Naive thymus-derived CD8-positive, alpha-beta T cell (primary cell): Measurements from ENCODE around the gene ACACB. TPM values are rescaled to one million over a fixed set of nuclear protein-coding genes. Genes with fewer than 3 reads are reported as not detected.
A peak's percentile ranks its signal among the peaks of the same experiment; 100 is the strongest.

Source experiments
- ATAC-seq, 2 donors: fragments of 150-1000 bp; cut with Tn5 transposase in 1 of 2; sonication (Bioruptor Pico), chemical (Tn5 transposase) in 1 of 2; 1 replicate in 1 of 2; 2 replicates in 1 of 2; pipeline ENCODE4 v1.10.0; 2021; ENCODE audit warnings: mild to moderate bottlenecking in 2 of 2, moderate library complexity in 2 of 2
- POLR2A ChIA-PET: fragments of 350-600 bp; sonication (Branson Sonifier 250); formaldehyde crosslinking; loops from one replicate; lab custom pipeline; 2021; ENCODE audit warnings: antibody characterized with exemption; lab: Charles Lee
- DNase-seq, 10 donors: peaks; one replicate each; pipeline versions ENCODE4 v3.0.0 to v3.0.0-alpha.2; 2020 to 2022
- H3K27ac Mint-ChIP-seq, 10 donors: one replicate each; pipeline ENCODE4 v1.8.0; 2020 to 2022; ENCODE audit warnings: mild to moderate bottlenecking in 10 of 10, mixed read lengths in 10 of 10, moderate library complexity in 4 of 10, inconsistent platforms in 1 of 10
- H3K27me3 Mint-ChIP-seq, 5 donors: one replicate each; pipeline ENCODE4 v1.8.0; 2021 to 2022; ENCODE audit warnings: mixed read lengths in 5 of 5
- H3K36me3 Mint-ChIP-seq, 3 donors: one replicate each; pipeline ENCODE4 v1.8.0; 2020 to 2022; ENCODE audit warnings: mixed read lengths in 3 of 3, mild to moderate bottlenecking in 2 of 3, inconsistent platforms in 1 of 3
- H3K4me1 Mint-ChIP-seq, 4 donors: one replicate each; pipeline ENCODE4 v1.8.0; 2021 to 2022; ENCODE audit warnings: mixed read lengths in 4 of 4
- H3K4me3 Mint-ChIP-seq, 10 donors: one replicate each; pipeline ENCODE4 v1.8.0; 2020 to 2022; ENCODE audit warnings: mild to moderate bottlenecking in 10 of 10, mixed read lengths in 10 of 10, moderate library complexity in 6 of 10, inconsistent platforms in 1 of 10
- H3K9me3 Mint-ChIP-seq, 9 donors: one replicate each; pipeline ENCODE4 v1.8.0; 2020 to 2022; ENCODE audit warnings: mixed read lengths in 9 of 9, mild to moderate bottlenecking in 3 of 9, inconsistent platforms in 1 of 9, moderate library complexity in 1 of 9
- polyA plus RNA-seq, 3 donors: library from polyadenylated mRNA; unstranded; fragments of 300-500 nt; fragmentation: Illumina TruSeq; gene quantifications; one replicate each; pipeline ENCODE4 v1.2.3, GENCODE V29; 2021
- total RNA-seq, 8 experiments: library from RNA in 2 of 8; stranded (reverse) in 2 of 8; gene quantifications; one replicate each; pipeline ENCODE4 v1.2.3 and lab custom pipeline; 2021 to 2026

Gene ACACB
- total and polyA plus RNA-seq, 5 experiments from 2014 or later, result 1.1 to 43.3 (median 3.9) TPM

DNA sequence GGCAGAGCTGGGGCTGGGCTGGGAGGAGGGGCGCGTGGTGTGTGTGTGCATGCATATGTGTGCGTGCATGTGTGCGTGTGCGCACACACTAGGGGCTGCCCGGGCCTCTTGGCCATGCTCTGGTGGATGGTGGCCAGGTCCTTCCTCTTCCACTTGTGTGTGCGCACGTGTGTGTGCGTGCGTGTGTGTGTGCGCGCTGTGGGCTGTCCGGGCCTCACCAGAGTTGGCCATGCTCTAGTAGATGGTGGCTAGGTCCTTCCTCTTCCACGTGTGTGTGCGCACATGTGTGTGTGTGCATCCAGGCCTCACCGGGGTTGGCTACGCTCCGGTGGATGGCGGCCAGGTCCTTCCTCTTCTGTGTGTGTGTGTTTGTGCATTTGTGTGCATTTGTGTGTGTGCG is 168.0 kb downstream of the ACACB start:
- Mint-ChIP-seq H3K36me3 (no peaks in the 10 kb centered on the region), H3K9me3 (no peaks in the 10 kb centered on the region), H3K27me3 (peaks cover 0 to 11% (median 0%) of the 10 kb centered on the region in 5 donors), H3K4me1 (no peaks in the 10 kb centered on the region), H3K4me3 (no peak overlapping the region), H3K27ac (no peak overlapping the region)
- DNase-seq (no peak), ATAC-seq (no peak)
- POLR2A ChIA-PET, result no interaction called here

DNA sequence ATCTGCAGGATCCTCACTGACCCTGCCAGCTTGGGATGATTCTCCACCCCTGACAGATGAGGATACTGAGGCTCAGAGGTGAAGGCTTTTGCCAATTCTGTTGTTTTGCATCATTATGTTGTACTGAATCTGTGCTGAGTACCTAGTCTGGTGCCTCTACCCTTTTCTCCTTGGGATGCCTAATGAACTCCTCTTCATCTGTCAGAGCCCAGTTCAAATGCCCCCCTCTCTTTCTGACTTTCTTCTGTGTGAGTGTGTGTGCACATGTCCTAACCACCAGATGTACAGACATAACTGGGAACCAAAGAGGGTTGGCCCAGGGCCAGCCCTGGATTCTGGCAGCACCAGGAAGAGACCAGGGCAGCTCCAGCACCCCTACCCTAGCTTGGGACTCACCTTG is 169.9 kb downstream of the ACACB start:
- DNase-seq, result no peak
- no peaks in the 10 kb centered on the region for H3K9me3 Mint-ChIP-seq
- no peaks in the 10 kb centered on the region for H3K36me3 Mint-ChIP-seq
- no peak for ATAC-seq
- H3K27me3 Mint-ChIP-seq, result peaks cover 0 to 19% (median 3%) of the 10 kb centered on the region in 5 donors
- no peak overlapping the region for H3K4me3 Mint-ChIP-seq
- POLR2A ChIA-PET, result no interaction called here
- no peak overlapping the region for H3K27ac Mint-ChIP-seq
- H3K4me1 Mint-ChIP-seq, result no peaks in the 10 kb centered on the region

DNA sequence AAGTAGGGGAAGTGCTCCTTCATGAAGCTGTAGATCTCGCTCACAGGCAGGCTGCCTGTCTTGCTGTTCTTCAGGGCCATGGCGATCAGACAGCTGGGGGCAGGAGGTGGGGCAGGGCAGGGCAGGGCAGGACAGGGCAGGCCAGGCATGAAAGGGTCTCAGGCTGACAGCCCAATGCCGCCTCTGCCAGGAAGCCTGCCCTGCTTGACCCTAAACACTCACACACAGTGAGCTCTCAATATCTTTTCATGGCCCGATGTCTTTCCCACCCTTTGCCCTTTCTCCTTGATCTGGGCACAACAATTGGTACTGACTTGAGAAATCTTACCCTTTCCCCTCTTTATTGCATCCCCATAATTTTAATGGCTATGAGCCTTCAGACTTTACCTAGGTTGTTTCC is 170.3 kb downstream of the ACACB start:
- H3K4me1 Mint-ChIP-seq, result peaks cover 0 to 1% (median 0%) of the 10 kb centered on the region in 4 donors
- no peaks in the 10 kb centered on the region for H3K9me3 Mint-ChIP-seq
- no peak for ATAC-seq
- H3K36me3 Mint-ChIP-seq, result no peaks in the 10 kb centered on the region
- no peak for DNase-seq
- H3K27ac Mint-ChIP-seq, result no peak overlapping the region
- POLR2A ChIA-PET, result no interaction called here
- H3K27me3 Mint-ChIP-seq, result peaks cover 0 to 22% (median 3%) of the 10 kb centered on the region in 5 donors
- H3K4me3 Mint-ChIP-seq, result no peak overlapping the region

DNA sequence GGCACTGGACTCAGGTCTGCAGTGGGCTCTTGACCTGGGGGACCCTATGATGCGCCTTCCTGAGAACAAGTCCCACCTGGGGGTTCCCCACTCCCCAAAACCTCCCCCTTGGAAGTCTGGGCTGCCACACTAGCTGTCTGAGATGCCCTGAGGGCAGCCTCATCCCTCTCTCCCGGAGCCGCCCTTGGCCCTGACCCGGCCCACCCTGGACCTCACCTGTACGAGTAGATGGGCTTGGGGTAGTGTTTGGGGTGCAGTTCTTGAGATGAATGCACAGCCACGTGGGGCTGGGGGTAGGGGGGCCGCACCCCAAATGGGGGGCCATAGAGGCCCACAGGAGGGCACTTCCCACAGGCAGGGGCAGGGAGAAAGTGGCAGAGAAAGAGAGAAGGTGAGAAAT is 170.8 kb downstream of the ACACB start:
- Mint-ChIP-seq H3K27me3 (peaks cover 0 to 22% (median 3%) of the 10 kb centered on the region in 5 donors), H3K27ac (no peak overlapping the region), H3K36me3 (no peaks in the 10 kb centered on the region), H3K9me3 (no peaks in the 10 kb centered on the region), H3K4me1 (peaks cover 0 to 1% (median 0%) of the 10 kb centered on the region in 4 donors), H3K4me3 (no peak overlapping the region)
- DNase-seq (no peak), ATAC-seq (no peak)
- POLR2A ChIA-PET, result no interaction called here

DNA sequence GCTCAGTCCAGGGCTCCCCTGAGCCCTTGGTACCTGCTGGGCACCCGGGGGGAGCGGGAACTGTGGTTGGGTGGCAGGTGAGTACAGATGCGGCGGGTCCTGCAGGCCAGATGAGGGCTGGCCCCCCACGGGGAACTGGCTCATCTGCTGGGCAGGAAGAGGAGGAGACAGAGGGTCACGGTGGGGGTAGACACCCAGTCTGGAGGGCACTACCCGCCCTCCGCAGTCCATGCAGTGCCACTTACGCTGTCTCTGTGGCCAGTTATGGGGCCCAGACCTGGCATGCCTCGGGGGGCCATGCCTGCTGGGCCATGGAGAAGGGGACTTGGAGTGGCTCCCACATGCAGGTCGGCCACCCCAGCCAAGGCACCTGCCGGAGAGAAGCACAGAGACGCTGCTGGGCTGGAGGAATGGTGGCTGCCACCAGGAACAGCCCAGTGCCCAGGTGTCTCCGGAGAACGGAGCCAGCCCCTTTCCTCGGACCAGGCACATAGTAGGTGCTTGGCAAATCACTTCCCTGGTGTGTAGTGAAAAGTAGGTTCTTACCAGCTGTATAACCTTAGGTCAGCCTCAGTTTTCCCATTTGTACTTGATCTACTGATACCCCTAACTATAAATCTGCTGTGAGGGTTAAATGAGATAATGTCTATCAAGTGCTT is 171.6 kb downstream of the ACACB start:
- ATAC-seq (no peak), DNase-seq (no peak)
- H3K36me3 Mint-ChIP-seq, result no peaks in the 10 kb centered on the region
- peaks cover 1 to 29% (median 8%) of the 10 kb centered on the region in 5 donors for H3K27me3 Mint-ChIP-seq
- H3K4me1 Mint-ChIP-seq, result peaks cover 0 to 1% (median 0%) of the 10 kb centered on the region in 4 donors
- no peak overlapping the region for H3K4me3 Mint-ChIP-seq
- H3K27ac Mint-ChIP-seq, result no peak overlapping the region
- POLR2A ChIA-PET, result no interaction called here
- no peaks in the 10 kb centered on the region for H3K9me3 Mint-ChIP-seq

DNA sequence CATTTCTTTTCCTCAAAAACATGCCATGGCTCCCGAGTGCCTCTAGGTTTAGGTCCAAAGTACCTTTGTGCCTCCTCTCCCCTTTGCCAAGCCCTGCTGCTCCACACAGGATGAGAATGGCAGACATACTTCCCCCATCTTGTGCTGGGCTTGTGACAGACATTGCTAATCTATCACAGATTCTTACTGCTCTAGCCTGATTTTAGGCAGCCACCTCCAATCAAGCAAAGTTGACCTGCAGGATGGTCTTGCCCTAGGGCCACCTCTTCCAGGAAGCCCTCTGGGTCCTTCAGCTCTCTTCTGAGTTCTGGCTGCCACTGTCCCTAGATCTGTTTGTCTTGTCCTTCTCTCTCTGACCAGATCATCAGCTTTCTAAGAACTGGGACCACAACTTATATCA is 172.2 kb downstream of the ACACB start:
- Mint-ChIP-seq H3K36me3 (no peaks in the 10 kb centered on the region), H3K27ac (peak overlapping the region in 1 of 10 donors; percentile 79), H3K27me3 (peaks cover 4 to 34% (median 13%) of the 10 kb centered on the region in 5 donors), H3K4me3 (no peak overlapping the region), H3K9me3 (no peaks in the 10 kb centered on the region), H3K4me1 (peaks cover 0 to 1% (median 0%) of the 10 kb centered on the region in 4 donors)
- ATAC-seq (no peak), DNase-seq (no peak)
- POLR2A ChIA-PET, result no interaction called here

DNA sequence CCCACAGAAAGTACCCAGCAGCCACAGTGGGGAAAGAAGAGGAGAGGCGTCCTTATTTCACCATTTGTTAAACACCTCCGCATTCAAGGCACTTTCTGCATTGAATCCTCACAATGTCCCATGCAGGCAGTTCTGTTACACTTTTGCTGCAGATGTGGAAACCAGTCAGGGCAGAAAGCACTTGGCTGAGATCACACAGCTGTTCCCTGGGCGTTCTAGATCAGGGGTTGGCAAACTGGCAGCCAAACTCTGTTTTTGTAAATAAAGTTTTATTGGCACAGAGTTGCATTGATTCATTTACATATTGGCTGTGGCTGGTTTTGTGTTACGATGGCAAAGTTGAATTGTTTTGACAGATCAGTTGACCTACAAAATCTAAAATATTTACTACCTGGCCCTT is 172.6 kb downstream of the ACACB start:
- POLR2A ChIA-PET, result no interaction called here
- no peaks in the 10 kb centered on the region for H3K9me3 Mint-ChIP-seq
- peaks cover 0 to 1% (median 0%) of the 10 kb centered on the region in 4 donors for H3K4me1 Mint-ChIP-seq
- H3K27me3 Mint-ChIP-seq, result peaks cover 6 to 38% (median 17%) of the 10 kb centered on the region in 5 donors
- H3K4me3 Mint-ChIP-seq, result no peak overlapping the region
- ATAC-seq (no peak), DNase-seq (no peak)
- no peaks in the 10 kb centered on the region for H3K36me3 Mint-ChIP-seq
- H3K27ac Mint-ChIP-seq, result no peak overlapping the region

DNA sequence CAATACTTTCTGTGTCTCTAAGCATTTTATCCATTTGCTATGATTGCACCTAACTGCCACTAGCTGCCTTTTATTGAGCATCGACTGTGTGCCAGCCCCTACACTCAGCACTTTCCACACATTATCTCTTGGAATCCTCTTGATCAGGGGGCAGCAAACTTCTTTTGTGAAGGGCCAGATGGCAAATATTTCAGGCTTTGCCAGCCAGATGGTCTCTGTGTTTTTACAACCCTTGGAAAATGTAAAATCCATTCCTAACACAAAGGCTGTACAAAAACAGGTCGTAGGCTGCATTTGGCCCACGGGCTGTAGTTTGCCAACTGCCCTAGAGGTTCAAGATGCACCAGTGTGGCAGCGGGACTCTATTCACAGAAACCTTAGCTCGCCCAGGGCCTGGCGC is 173.2 kb downstream of the ACACB start:
- Mint-ChIP-seq H3K4me1 (peaks cover 0 to 1% (median 0%) of the 10 kb centered on the region in 4 donors), H3K36me3 (no peaks in the 10 kb centered on the region), H3K4me3 (no peak overlapping the region), H3K27me3 (peaks cover 8 to 41% (median 23%) of the 10 kb centered on the region in 5 donors), H3K9me3 (no peaks in the 10 kb centered on the region), H3K27ac (peak overlapping the region in 1 of 10 donors; percentile 58)
- no peak for DNase-seq
- POLR2A ChIA-PET, result no interaction called here
- no peak for ATAC-seq

DNA sequence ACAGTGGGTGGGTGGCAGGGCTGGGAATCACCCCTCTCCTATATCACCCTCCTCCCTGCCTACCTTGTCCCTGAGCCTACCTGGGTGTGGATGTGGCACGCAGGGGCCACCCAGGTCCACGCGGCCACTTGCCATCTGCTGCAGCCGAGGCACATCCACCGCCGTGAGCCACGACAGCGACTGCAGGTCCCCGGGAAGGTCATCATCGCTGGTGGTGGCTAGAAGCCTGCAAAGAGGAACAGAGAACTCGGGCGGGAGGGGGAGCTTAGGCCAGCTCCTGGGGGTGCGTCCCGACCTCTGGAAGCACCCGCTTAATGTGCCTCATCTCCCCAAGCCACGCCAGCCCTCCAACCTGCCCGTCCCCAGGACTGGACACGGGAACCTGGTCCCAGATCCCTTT is 173.7 kb downstream of the ACACB start:
- no peak for DNase-seq
- H3K27me3 Mint-ChIP-seq, result peaks cover 10 to 46% (median 28%) of the 10 kb centered on the region in 5 donors
- ATAC-seq, result no peak
- no peaks in the 10 kb centered on the region for H3K36me3 Mint-ChIP-seq
- no peaks in the 10 kb centered on the region for H3K9me3 Mint-ChIP-seq
- peaks cover 0 to 1% (median 0%) of the 10 kb centered on the region in 4 donors for H3K4me1 Mint-ChIP-seq
- H3K27ac Mint-ChIP-seq, result no peak overlapping the region
- POLR2A ChIA-PET, result no interaction called here
- no peak overlapping the region for H3K4me3 Mint-ChIP-seq

DNA sequence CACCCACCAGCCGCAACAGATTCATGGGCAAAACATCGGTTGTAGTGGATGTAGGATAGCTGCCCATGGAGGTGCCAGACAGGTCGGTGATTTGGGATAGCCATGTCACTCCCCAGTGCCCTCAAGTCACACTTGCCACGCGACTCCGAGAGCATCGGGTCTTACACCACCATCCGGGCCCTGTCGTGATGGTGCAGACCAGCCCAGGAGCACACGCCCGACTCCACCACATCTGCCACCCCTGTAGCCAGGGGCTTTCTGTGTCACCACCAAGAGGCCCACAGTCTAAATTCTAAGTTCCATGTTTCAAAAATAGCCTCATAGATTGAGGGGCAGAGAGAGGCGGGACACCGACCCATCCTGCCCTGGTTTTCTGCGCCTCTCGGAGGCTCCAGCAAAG is 174.7 kb downstream of the ACACB start:
- H3K9me3 Mint-ChIP-seq, result no peaks in the 10 kb centered on the region
- DNase-seq, result no peak
- H3K4me3 Mint-ChIP-seq, result no peak overlapping the region
- peaks cover 0 to 1% (median 0%) of the 10 kb centered on the region in 4 donors for H3K4me1 Mint-ChIP-seq
- no peaks in the 10 kb centered on the region for H3K36me3 Mint-ChIP-seq
- no peak overlapping the region for H3K27ac Mint-ChIP-seq
- POLR2A ChIA-PET, result no interaction called here
- ATAC-seq, result no peak
- H3K27me3 Mint-ChIP-seq, result peaks cover 10 to 53% (median 37%) of the 10 kb centered on the region in 5 donors

DNA sequence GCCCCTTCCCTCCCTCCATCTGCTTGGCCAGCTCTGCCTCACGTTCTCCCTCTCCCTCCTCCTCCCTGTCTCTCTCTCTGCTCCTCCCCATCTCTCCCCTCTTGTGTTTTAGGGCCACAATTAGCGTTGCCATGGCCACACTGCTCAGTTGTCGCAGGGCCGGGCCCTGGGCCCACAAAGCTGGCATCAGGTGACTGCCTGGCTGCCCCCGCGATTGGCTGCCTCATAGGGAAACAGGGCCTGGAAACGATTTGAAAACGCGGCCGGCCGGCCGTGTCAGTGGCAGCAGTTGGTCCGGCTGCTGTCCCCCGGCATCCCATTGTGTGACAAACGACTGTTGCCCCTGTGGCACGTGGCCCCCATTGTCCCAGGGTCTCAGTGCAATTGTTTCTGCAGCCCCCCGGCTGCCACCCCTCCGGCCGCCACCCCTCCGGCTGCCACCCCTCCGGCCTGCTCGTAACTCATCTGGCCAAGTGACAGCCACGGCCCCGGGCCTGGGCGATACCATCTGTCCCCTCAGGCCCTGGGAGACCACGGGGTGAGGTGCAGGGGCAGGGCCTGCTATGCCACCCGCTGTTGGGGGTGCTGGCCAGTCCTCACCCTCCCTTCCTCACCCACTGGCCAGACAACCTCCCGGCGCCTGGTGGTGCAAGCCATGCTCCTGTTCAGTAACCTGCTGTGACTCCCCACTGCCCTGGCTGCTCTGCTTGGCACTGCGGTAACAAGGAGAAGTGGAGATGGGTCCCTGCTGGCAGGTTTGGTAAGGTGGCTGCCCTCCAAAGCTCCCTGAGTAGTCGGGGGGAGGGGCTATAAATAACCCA is 175.3 kb downstream of the ACACB start:
- H3K4me1 Mint-ChIP-seq, result peaks cover 0 to 1% (median 0%) of the 10 kb centered on the region in 4 donors

DNA sequence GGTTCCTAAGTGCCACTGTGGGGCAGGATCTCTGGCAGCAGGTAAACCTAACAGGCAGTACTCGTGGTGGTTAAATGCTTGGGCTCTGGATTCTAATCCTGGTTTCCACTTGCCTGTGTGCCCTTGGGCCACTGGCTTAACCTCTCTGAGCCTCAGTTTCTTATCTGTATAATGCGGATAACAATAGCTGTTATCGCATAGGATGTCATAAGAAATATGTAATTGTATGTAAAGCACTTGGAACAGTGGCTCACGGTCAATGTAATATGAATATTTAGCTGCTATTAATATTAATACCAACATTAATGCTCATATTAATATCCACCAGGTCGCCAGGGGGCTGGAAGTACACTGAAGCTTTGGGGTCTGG is 175.9 kb downstream of the ACACB start:
- no peak for ATAC-seq
- H3K27me3 Mint-ChIP-seq, result peaks cover 10 to 57% (median 38%) of the 10 kb centered on the region in 5 donors
- DNase-seq, result no peak
- peak overlapping the region in 1 of 10 donors; percentile 14 for H3K4me3 Mint-ChIP-seq
- no peaks in the 10 kb centered on the region for H3K36me3 Mint-ChIP-seq
- POLR2A ChIA-PET, result no interaction called here
- no peaks in the 10 kb centered on the region for H3K9me3 Mint-ChIP-seq
- H3K27ac Mint-ChIP-seq, result no peak overlapping the region
- peaks cover 0 to 1% (median 0%) of the 10 kb centered on the region in 4 donors for H3K4me1 Mint-ChIP-seq

More for the DNA sequence above, 175.3 kb downstream of the ACACB start:
- DNase-seq, result no peak
- Mint-ChIP-seq H3K27me3 (peaks cover 10 to 57% (median 40%) of the 10 kb centered on the region in 5 donors), H3K4me3 (peak overlapping the region in 1 of 10 donors; percentile 14), H3K9me3 (no peaks in the 10 kb centered on the region), H3K36me3 (no peaks in the 10 kb centered on the region), H3K27ac (no peak overlapping the region)
- ATAC-seq, result peak in 1 of 2 donors; percentile 27
- POLR2A ChIA-PET, result no interaction called here

DNA sequence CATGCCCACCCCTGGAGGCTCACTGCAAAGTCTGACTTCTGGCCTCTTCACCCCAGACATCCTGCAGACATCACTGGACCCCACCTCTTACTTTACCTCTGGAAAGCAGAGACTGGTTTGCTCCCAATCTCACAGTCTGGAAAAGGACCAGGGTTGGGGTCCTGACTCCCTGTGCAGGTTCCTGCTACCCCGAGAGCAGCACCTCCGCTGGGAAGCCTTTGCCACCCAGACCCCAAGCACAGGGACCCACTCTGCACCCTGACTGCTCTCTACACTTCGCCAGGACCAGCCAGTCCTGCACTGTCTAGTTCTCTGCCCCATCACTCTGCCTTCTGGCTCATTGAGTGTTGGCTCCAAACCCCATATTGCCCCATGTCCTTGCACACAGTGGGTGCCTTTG is 176.7 kb downstream of the ACACB start:
- no peak for ATAC-seq

More for the DNA sequence above, 176.7 kb downstream of the ACACB start:
- no peak overlapping the region for H3K4me3 Mint-ChIP-seq
- H3K9me3 Mint-ChIP-seq, result no peaks in the 10 kb centered on the region
- no peak for DNase-seq
- peaks cover 0 to 1% (median 0%) of the 10 kb centered on the region in 4 donors for H3K4me1 Mint-ChIP-seq
- POLR2A ChIA-PET, result no interaction called here
- no peaks in the 10 kb centered on the region for H3K36me3 Mint-ChIP-seq
- peaks cover 11 to 59% (median 34%) of the 10 kb centered on the region in 5 donors for H3K27me3 Mint-ChIP-seq
- H3K27ac Mint-ChIP-seq, result no peak overlapping the region
